Tibial nerve (tissue), 4 donors: ENCODE measurements around the gene SPRR1A. TPM values are rescaled to one million over a fixed set of nuclear protein-coding genes. Genes with fewer than 3 reads are reported as not detected.

ENCODE experiments used
- DNase-seq, 2 donors: peaks; one replicate each; pipeline ENCODE4 v3.0.0-alpha.2; 2019; ENCODE audit warnings: low spot score in 2 of 2
- H3K27ac ChIP-seq, 4 donors: fragments of 200-600 bp; sonication (generic) in 3 of 4; one replicate each; pipeline ENCODE4 v1.5.1; 2017 to 2019; ENCODE audit warnings: mild to moderate bottlenecking in 1 of 4
- H3K27me3 ChIP-seq, 2 donors: fragments of 200-600 bp; sonication (generic) in 1 of 2; one replicate each; pipeline versions ENCODE4 v1.5.1 to v1.6.0; 2017 to 2019
- H3K36me3 ChIP-seq, 3 donors: fragments of 200-600 bp; sonication (generic); one replicate each; pipeline ENCODE4 v1.5.1; 2018 to 2019
- H3K4me1 ChIP-seq, 4 donors: fragments of 200-600 bp; sonication (generic) in 3 of 4; one replicate each; pipeline ENCODE4 v1.5.1; 2017 to 2019
- H3K4me3 ChIP-seq, 4 donors: fragments of 200-600 bp; sonication (generic) in 3 of 4; one replicate each; pipeline ENCODE4 v1.5.1; 2017 to 2019; ENCODE audit warnings: mild to moderate bottlenecking in 1 of 4, moderate library complexity in 1 of 4
- H3K9me3 ChIP-seq, 4 donors: fragments of 200-600 bp; sonication (generic) in 3 of 4; one replicate each; pipeline ENCODE4 v1.5.1; 2017 to 2019
- EP300 ChIP-seq, 2 donors: sonication (generic); formaldehyde crosslinking; IDR thresholded peaks; one replicate each; pipeline ENCODE4 v1.6.1; 2017; ENCODE audit warnings: antibody characterized with exemption in 2 of 2, mild to moderate bottlenecking in 1 of 2
- POLR2A ChIP-seq, 2 donors: fragments of 450-650 bp; IDR thresholded peaks; one replicate each; pipeline ENCODE4 v1.6.1; 2017; ENCODE audit warnings: antibody characterized with exemption in 2 of 2, mild to moderate bottlenecking in 2 of 2, moderate library complexity in 2 of 2
- WGBS, 2 donors: methylation state at CpG; one replicate each; pipeline ENCODE4 v1.1.5; 2018; 5-methylcytosine and 5-hydroxymethylcytosine counted together
- total RNA-seq, 4 donors: library from RNA; depleted of rRNA; stranded (reverse); fragments of >200 nt; gene quantifications; one replicate each; pipeline ENCODE4 v1.1.0, GENCODE V29; 2016
- TF ChIP-seq, protein P1 (sequence below), 5 experiments: fragments of 200-600 bp in 3 of 5; fragments of 450-650 bp in 2 of 5; sonication (generic) in 3 of 5; IDR thresholded peaks; one replicate each; pipeline ENCODE4 v1.5.1; 2016 to 2019; ENCODE audit warnings: antibody characterized with exemption in 5 of 5, mild to moderate bottlenecking in 3 of 5, moderate library complexity in 2 of 5

The SPRR1A gene
- total RNA-seq, 4 donors from 2014 or later: not detected

DNA sequence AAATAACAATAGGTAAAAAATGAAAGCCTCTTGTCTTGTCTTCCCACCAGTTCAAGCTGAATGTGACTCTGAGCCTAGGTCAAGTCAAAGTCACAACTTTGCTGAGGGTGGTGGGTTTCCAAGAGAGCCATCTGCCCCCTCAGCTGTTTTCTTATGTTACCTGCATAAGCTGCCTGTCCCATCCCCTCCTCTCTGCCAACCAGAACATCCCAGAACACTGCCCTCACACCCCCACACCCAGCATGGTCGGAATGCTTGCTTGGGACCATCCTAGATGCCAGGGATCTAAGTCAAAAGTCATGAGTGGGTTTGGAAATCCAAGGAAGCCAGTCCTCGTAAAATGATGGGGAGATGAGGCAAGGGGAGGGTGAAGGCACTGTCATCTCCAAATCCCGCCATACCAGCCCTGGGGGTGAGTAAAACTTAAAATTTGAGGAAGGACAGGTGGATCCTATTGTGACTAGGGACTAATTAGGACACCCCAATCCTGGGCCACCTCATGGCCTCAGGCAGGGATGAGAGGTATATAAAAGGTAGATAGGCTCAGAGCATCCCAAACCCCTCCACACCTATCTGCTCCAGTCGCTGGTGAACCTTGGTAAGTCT, 37.1 kb upstream of the SPRR1A start, which contains the start of gene SPRR5:
Gene SPRR5, plus strand, starts transcription at position 556 of the 606 bp plus-strand sequence. CDS start 1,349 bp downstream, outside the sequence.
- no peak for DNase-seq
- Histone ChIP-seq H3K4me3 (no peak within 1 kb of the TSS), H3K27ac (no peak within 1 kb of the TSS), H3K27me3 (no peaks in the 10 kb centered on the region), H3K4me1 (no peaks in the 10 kb centered on the region), H3K9me3 (no peaks in the 10 kb centered on the region), H3K36me3 (no peaks in the 10 kb centered on the region)
- 70 to 75% methylated on average over 4 of the region's 4 CpGs for WGBS, 2 donors
- no peak for TF ChIP-seq EP300 (IDR thresholded peaks at IDR 0.05)
- TF ChIP-seq POLR2A (IDR thresholded peaks at IDR 0.05): no peak
- TF ChIP-seq, protein P1, sequence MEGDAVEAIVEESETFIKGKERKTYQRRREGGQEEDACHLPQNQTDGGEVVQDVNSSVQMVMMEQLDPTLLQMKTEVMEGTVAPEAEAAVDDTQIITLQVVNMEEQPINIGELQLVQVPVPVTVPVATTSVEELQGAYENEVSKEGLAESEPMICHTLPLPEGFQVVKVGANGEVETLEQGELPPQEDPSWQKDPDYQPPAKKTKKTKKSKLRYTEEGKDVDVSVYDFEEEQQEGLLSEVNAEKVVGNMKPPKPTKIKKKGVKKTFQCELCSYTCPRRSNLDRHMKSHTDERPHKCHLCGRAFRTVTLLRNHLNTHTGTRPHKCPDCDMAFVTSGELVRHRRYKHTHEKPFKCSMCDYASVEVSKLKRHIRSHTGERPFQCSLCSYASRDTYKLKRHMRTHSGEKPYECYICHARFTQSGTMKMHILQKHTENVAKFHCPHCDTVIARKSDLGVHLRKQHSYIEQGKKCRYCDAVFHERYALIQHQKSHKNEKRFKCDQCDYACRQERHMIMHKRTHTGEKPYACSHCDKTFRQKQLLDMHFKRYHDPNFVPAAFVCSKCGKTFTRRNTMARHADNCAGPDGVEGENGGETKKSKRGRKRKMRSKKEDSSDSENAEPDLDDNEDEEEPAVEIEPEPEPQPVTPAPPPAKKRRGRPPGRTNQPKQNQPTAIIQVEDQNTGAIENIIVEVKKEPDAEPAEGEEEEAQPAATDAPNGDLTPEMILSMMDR (IDR thresholded peaks at IDR 0.05): no peak

DNA sequence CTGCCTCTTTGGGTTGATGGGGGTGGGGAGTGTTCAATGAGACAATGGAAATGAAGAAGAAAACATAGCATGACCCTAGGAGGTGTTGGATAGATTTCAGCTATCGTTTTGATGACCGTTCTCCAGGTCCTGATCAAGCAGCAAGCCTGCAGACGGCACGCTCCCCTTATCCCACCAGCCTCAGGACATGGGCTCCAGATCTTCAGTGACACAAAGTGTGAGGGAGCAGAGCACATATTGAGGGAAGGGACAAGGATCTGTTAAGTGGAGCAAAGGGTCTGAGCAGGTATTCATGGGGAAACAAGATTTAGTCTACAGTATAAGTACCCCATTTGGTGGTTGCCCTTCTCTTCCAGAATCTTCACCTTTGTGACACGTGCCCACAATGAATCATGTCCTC, 32.2 kb upstream of the SPRR1A start:
- Histone ChIP-seq H3K27me3 (no peaks in the 10 kb centered on the region), H3K36me3 (no peaks in the 10 kb centered on the region), H3K4me1 (no peaks in the 10 kb centered on the region), H3K9me3 (peaks cover 0 to 4% (median 0%) of the 10 kb centered on the region in 4 donors), H3K4me3 (no peak overlapping the region), H3K27ac (no peak overlapping the region)
- no peak for DNase-seq
- no peak for TF ChIP-seq EP300 (IDR thresholded peaks at IDR 0.05)
- 76 to 87% methylated on average over 5 of the region's 5 CpGs for WGBS, 2 donors

DNA sequence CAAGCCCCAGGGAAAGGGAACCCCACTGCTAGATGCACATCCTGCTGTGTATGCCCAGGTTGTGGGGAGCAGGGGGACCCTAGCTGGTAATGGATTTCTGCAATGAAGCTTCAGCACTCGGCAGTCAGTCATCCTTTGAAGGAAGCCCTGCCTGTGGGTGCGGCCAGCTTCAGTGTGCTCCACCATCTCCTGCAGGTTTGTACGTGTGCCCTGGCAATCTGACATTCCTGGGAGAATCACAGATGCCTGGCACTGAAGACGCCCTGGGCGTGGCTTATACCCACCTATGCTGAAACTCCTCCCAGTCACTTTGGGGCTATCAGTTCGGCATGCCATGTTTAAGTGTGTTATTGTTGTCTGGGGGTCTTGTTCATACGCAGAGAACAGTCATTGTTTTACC, 30.1 kb upstream of the SPRR1A start:
- DNase-seq: no peak
- H3K27ac ChIP-seq: no peak overlapping the region
- H3K27me3 ChIP-seq: no peaks in the 10 kb centered on the region
- WGBS, 2 donors: 68 to 79% methylated on average over 7 of the region's 7 CpGs
- TF ChIP-seq EP300 (IDR thresholded peaks at IDR 0.05) (no peak), POLR2A (IDR thresholded peaks at IDR 0.05) (no peak)
- TF ChIP-seq, protein P1 (IDR thresholded peaks at IDR 0.05): no peak
- H3K4me3 ChIP-seq: no peak overlapping the region
- H3K9me3 ChIP-seq: peaks cover 0 to 4% (median 0%) of the 10 kb centered on the region in 4 donors
- H3K4me1 ChIP-seq: no peaks in the 10 kb centered on the region
- no peaks in the 10 kb centered on the region for H3K36me3 ChIP-seq

DNA sequence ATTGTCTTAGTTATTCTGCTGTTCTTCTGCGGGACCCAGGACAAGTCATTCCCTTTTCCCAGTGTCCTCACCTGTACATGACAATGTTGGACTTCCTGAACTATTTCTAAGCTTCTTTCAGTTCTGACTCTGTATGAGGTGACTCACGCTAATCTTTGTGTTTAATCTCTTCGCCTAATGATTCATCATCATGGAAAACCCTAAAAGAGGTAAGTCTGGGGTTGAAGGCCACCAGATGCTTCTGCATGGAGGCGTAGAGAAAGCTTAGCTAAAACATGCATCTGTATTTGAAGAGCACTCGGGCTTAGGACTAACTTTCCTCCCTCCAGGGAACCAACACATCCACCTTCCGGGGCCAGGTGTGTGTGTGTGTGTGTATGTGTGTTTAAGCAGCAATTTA, 29.4 kb upstream of the SPRR1A start:
- Histone ChIP-seq H3K9me3 (peaks cover 0 to 4% (median 0%) of the 10 kb centered on the region in 4 donors), H3K27me3 (no peaks in the 10 kb centered on the region), H3K4me1 (no peaks in the 10 kb centered on the region), H3K4me3 (no peak overlapping the region), H3K27ac (no peak overlapping the region), H3K36me3 (no peaks in the 10 kb centered on the region)
- 74 to 82% methylated on average over 6 of the region's 6 CpGs for WGBS, 2 donors
- no peak for TF ChIP-seq POLR2A (IDR thresholded peaks at IDR 0.05)
- no peak for TF ChIP-seq EP300 (IDR thresholded peaks at IDR 0.05)
- TF ChIP-seq, protein P1 (IDR thresholded peaks at IDR 0.05): no peak
- no peak for DNase-seq

DNA sequence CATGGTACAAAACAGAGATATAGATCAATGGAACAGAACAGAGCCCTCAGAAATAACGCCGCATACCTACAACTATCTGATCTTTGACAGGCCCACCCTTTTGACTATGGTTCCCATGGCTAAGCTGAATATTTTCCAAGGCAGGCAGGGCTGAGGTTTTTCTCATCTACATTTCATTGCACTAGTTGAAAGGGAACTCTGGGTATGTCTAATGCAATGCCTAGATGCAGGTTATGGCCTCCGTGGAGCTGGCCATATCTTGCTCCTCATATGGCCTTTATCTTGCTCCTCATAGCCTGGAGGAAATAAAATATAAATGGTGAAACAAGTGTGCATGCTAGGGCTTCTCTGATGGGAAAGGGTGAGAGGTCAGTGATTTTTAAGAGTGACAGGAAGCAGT, 26.3 kb upstream of the SPRR1A start:
- H3K27ac ChIP-seq: no peak overlapping the region
- no peaks in the 10 kb centered on the region for H3K36me3 ChIP-seq
- 87 to 90% methylated on average over 3 of the region's 3 CpGs for WGBS, 2 donors
- H3K4me1 ChIP-seq: no peaks in the 10 kb centered on the region
- H3K9me3 ChIP-seq: peaks cover 0 to 4% (median 0%) of the 10 kb centered on the region in 4 donors
- H3K4me3 ChIP-seq: no peak overlapping the region
- no peak for TF ChIP-seq EP300 (IDR thresholded peaks at IDR 0.05)
- TF ChIP-seq, protein P1 (IDR thresholded peaks at IDR 0.05): no peak
- no peak for TF ChIP-seq POLR2A (IDR thresholded peaks at IDR 0.05)
- DNase-seq: no peak
- no peaks in the 10 kb centered on the region for H3K27me3 ChIP-seq
